Measurements from ENCODE around the gene PRPH2. TPM values are rescaled to one million over a fixed set of nuclear protein-coding genes. Genes with fewer than 3 reads are reported as not detected.

Gene PRPH2
- total and polyA plus RNA-seq, 2 of the 13 experiments (the other 11 are each of a cell fraction or from before 2014, with no cell fraction given) = 0.03 to 0.04 TPM

DNA sequence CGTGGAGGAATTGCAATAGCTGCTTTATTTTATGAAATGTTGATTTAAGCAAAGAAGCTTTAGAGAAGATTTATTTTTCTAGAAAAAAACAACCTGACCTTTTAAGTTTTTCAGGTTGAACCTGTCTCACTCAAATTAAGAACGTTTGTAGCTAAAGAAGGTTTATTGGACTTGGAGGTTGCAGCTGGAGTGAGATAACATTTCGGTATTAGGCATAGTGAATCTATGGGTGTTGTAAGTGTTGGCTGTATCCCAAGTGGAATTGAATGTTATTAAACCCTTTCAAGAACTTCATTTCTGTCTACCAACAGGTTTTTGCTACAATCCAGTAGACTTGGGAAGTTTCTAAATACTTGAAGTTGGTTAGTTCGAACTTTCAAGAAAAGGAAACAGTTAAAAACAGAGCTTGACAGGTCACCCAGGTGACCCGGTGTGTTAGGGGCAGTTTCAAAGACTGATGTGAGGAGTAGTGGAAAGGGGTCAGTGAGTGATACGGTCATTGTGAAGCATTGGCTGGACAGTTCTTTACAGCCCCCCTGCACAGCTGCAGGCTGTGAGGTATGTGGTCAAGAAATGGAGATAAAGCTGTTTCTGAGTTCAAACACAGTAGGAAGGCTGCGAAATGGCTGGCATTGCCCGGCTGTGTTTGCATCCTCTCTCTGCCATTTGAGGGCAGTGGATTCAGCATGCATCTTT, 26.0 kb upstream of the PRPH2 start:
- H4K20me1 ChIP-seq (ENCODE audit: insufficient read depth, low read length) = peaks cover 14% of the 10 kb centered on the region; the same call in 1 of the 2 replicates
- H2AFZ ChIP-seq (ENCODE audit: low read length) = no peak overlapping the region
- peaks cover 47% of the 10 kb centered on the region for H3K4me1 ChIP-seq (ENCODE audit: insufficient read depth, low read length)
- TF ChIP-seq, protein P1, sequence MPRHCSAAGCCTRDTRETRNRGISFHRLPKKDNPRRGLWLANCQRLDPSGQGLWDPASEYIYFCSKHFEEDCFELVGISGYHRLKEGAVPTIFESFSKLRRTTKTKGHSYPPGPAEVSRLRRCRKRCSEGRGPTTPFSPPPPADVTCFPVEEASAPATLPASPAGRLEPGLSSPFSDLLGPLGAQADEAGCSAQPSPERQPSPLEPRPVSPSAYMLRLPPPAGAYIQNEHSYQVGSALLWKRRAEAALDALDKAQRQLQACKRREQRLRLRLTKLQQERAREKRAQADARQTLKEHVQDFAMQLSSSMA (CRISPR knock-in tag; IDR thresholded peaks at IDR 0.05) = no peak
- 0 out of 2 replicates have a peak, but pooled peaks have one; percentile 15 for TF ChIP-seq ZNF652 (CRISPR knock-in tag; IDR thresholded peaks at IDR 0.05; ENCODE audit: borderline replicate concordance, low read depth)
- 81% methylated on average over 8 of the region's 8 CpGs for WGBS (ENCODE audit: low lambda C conversion rate)
- DNase-seq (ENCODE audit: low spot score) (no peak), FAIRE-seq (no peak), ATAC-seq (no peak)
- H3K27me3 ChIP-seq (ENCODE audit: control insufficient read depth in 1 of 2, insufficient read depth in 2 of 2, low read length in 2 of 2) = no peaks in the 10 kb centered on the region; a peak in 1 of 5 replicates
- peak overlapping the region; percentile 77; the same call in 1 of the 2 replicates for H3K4me2 ChIP-seq (ENCODE audit: low read depth, low read length)
- POLR2A ChIA-PET = interaction anchor here (0.6 to 8.3 kb wide), 9 partner anchors 14 to 1008 kb away, joined by 3 to 270 read pairs (median 3); partner anchors contain the start of gene BICRAL
- no peaks in the 10 kb centered on the region for H3K36me3 ChIP-seq (replicated peaks in 1 of 2; ENCODE audit: control insufficient read depth in 1 of 2, insufficient read depth in 2 of 2, low read length in 2 of 2)
- intact Hi-C loops (cut with micrococcal nuclease; ENCODE audit: unreplicated experiment) (loop anchor here (10.0 kb wide), 1 partner anchor 184 kb away; the partner anchor contains the start of gene UBR2), in situ Hi-C loops (cut with HindIII; ENCODE audit: extremely low pct_ligation_motif_present, low pct_unique_long_range_greater_than_20kb) (loop anchor here (5.0 kb wide), 1 partner anchor 34 kb away; the partner anchor contains the start of gene BICRAL)
- peaks cover 24% of the 10 kb centered on the region for H3K79me2 ChIP-seq (ENCODE audit: insufficient read depth, low read length)
- H3K9ac ChIP-seq (ENCODE audit: insufficient read depth, low read depth, low read length) = no peak overlapping the region
- H3K9me3 ChIP-seq (ENCODE audit: low read length) = no peaks in the 10 kb centered on the region
- H3K4me3 ChIP-seq (replicated peaks in 1 of 3; ENCODE audit: insufficient read depth in 1 of 3, low read depth in 2 of 3, low read length in 3 of 3) = no peak overlapping the region; a peak in 1 of 6 replicates
- CTCF ChIA-PET (ENCODE audit: low intra/inter-chr PET ratio, low total read pairs) = no interaction called here
- no peak overlapping the region for H3K27ac ChIP-seq (ENCODE audit: extremely low read length, insufficient read depth, low read length)
- no TSS peak for BruUV-seq (replicated peaks)

DNA sequence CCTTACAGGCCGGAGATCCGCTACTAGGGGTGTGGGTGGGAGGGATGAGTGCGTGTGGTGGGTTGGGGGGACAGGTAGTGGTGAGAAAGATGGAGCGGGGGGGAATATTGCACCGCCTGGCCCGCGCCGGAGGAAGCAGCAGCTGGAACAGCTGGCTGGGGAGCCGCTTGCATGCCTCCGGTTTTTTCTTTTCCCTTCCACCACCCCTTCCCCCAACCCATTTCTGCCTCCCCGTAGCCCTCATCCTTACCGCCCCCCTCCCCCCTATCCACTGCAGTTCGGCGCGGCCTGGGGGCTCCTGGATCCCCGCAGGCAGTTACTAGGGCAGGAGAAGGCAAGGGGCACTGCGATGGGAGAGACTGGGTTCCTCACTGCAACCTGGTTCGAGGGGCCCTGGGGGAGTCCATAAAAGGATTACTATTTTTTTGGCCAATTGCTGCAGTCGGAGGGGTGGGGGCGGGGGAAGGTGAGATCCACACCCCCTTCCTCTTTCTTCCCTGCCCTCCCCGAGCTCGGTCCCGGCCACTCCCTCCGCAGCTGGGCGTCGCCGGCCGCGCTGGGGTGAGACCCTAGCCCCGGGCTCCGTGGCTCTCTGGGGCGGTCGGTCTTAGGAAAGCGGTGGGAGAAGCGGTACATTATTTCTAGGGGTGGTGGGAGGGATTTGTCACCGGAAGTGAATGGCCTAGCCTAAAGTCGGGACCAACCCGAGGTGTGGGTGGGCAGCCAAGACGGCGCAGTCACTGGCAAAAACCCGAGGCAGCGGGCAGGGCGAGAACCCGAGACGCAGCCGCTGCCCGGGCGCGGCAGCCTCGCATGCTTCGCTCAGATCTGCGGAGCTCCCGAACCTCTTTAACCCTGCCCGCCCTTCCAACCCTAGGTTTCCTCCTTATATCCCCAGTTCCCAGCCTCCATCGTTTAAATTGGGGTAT, 24.3 kb upstream of the PRPH2 start:
- DNase-seq (ENCODE audit: low spot score) (peak; percentile 91), ATAC-seq (peak; percentile 80), FAIRE-seq (no peak)
- Histone ChIP-seq H3K4me3 (replicated peaks in 1 of 3; ENCODE audit: insufficient read depth in 1 of 3, low read depth in 2 of 3, low read length in 3 of 3) (peak overlapping the region; percentile 69 to 93 (median 85)), H3K36me3 (replicated peaks in 1 of 2; ENCODE audit: control insufficient read depth in 1 of 2, insufficient read depth in 2 of 2, low read length in 2 of 2) (no peaks in the 10 kb centered on the region), H4K20me1 (ENCODE audit: insufficient read depth, low read length) (peaks cover 14% of the 10 kb centered on the region; the same call in 1 of the 2 replicates), H3K27ac (ENCODE audit: extremely low read length, insufficient read depth, low read length) (peak overlapping the region; percentile 84), H3K27me3 (ENCODE audit: control insufficient read depth in 1 of 2, insufficient read depth in 2 of 2, low read length in 2 of 2) (no peaks in the 10 kb centered on the region; a peak in 1 of 5 replicates), H3K4me1 (ENCODE audit: insufficient read depth, low read length) (peaks cover 43% of the 10 kb centered on the region), H3K9me3 (ENCODE audit: low read length) (no peaks in the 10 kb centered on the region), H2AFZ (ENCODE audit: low read length) (peak overlapping the region; percentile 10), H3K4me2 (ENCODE audit: low read depth, low read length) (peak overlapping the region; percentile 77), H3K9ac (ENCODE audit: insufficient read depth, low read depth, low read length) (peak overlapping the region; percentile 79), H3K79me2 (ENCODE audit: insufficient read depth, low read length) (peaks cover 24% of the 10 kb centered on the region)
- ChIA-PET CTCF (ENCODE audit: low intra/inter-chr PET ratio, low total read pairs) (no interaction called here), POLR2A (interaction anchor here (0.6 to 8.3 kb wide), 44 partner anchors 8 to 851 kb away, joined by 3 to 270 read pairs (median 4); partner anchors contain the start of genes BICRAL, CNPY3, CUL7 and KLHDC3)
- in situ Hi-C loops (cut with HindIII; ENCODE audit: extremely low pct_ligation_motif_present, low pct_unique_long_range_greater_than_20kb) (loop anchor here (5.0 kb wide), 1 partner anchor 36 kb away; the partner anchor contains the start of gene BICRAL), intact Hi-C loops (cut with micrococcal nuclease; ENCODE audit: unreplicated experiment) (loop anchor here (1.0 to 10.0 kb wide), 3 partner anchors 36 to 182 kb away; partner anchors contain the start of genes BICRAL, RPL7L1 and UBR2)
- under 1% methylated on average over 40 of the region's 55 CpGs for WGBS (ENCODE audit: low lambda C conversion rate)
- no TSS peak for BruUV-seq (replicated peaks)
- no peak for TF ChIP-seq FOXM1 (CRISPR knock-in tag; IDR thresholded peaks at IDR 0.05)
- 0 out of 2 replicates have a peak, but pooled peaks have one; percentile 18 for TF ChIP-seq ZNF205 (CRISPR knock-in tag; IDR thresholded peaks at IDR 0.05)
- no peak; the same call in 1 of the 2 replicates for TF ChIP-seq ZNF225 (CRISPR knock-in tag; IDR thresholded peaks at IDR 0.05)
- TF ChIP-seq CEBPG (CRISPR knock-in tag; IDR thresholded peaks at IDR 0.05) = no peak; the same call in 1 of the 2 replicates
- TF ChIP-seq, protein P2, sequence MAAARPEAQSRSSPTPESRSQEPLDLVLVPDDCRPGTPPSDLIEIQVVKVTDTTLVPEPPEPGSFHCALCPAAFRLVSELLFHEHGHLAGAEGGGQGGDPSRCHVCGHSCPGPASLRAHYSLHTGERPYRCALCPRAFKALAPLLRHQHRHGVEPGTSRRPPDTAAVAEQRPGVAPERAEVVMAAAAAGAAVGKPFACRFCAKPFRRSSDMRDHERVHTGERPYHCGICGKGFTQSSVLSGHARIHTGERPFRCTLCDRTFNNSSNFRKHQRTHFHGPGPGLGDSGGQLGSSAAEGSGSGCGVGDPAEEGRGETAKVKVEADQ (CRISPR knock-in tag; IDR thresholded peaks at IDR 0.05; ENCODE audit: borderline replicate concordance) = peak; percentile 75
- TF ChIP-seq, protein P3, sequence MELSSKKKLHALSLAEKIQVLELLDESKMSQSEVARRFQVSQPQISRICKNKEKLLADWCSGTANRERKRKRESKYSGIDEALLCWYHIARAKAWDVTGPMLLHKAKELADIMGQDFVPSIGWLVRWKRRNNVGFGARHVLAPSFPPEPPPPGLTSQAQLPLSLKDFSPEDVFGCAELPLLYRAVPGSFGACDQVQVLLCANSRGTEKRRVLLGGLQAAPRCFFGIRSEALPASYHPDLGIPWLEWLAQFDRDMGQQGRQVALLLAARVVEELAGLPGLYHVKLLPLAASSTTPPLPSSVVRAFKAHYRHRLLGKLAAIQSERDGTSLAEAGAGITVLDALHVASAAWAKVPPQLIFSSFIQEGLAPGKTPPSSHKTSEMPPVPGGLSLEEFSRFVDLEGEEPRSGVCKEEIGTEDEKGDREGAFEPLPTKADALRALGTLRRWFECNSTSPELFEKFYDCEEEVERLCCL (CRISPR knock-in tag; IDR thresholded peaks at IDR 0.05; ENCODE audit: borderline replicate concordance) = no peak
- 0 out of 2 replicates have a peak, but pooled peaks have one; percentile 82 for TF ChIP-seq ZNF678 (CRISPR knock-in tag; IDR thresholded peaks at IDR 0.05)
- no peak for TF ChIP-seq KLF9 (CRISPR knock-in tag; IDR thresholded peaks at IDR 0.05; ENCODE audit: low read depth)
- peak in 1 of 2 experiments; percentile 80; a peak in 2 of 4 replicates for TF ChIP-seq KLF16 (CRISPR knock-in tag; IDR thresholded peaks at IDR 0.05)
